Ishikawa (cell line): Measurements from ENCODE around the gene ATRNL1.

Experiments
- EP300 ChIP-seq: IDR thresholded peaks from 2 replicates; pipeline ENCODE4 v1.6.1; 2012; ENCODE audit warnings: borderline replicate concordance
- MAX ChIP-seq: IDR thresholded peaks from 2 replicates; pipeline ENCODE4 v1.6.1; 2012
- REST ChIP-seq: IDR thresholded peaks from 2 replicates; pipeline ENCODE4 v1.6.1; 2012; ENCODE audit warnings: low read depth, mild to moderate bottlenecking
- TAF1 ChIP-seq: IDR thresholded peaks from 2 replicates; pipeline ENCODE4 v1.6.1; 2012; ENCODE audit warnings: low read depth, mild to moderate bottlenecking
- TEAD4 ChIP-seq: IDR thresholded peaks from 2 replicates; pipeline ENCODE4 v1.6.1; 2012
- YY1 ChIP-seq: IDR thresholded peaks from 2 replicates; pipeline ENCODE4 v1.6.1; 2012; ENCODE audit warnings: low read depth

- TF ChIP-seq MAX (no peak), TEAD4 (no peak), YY1 (no peak), TAF1 (no peak), REST (no peak), EP300 (no peak)
Observed at GRCh38 chr10:115056186-115056585, 37.0 kb upstream of the ATRNL1 start.
